ENCODE data around the gene BCAS1.

GRCh38 chr20:53901064-53901463, 169.3 kb downstream of the BCAS1 start:
- TF ChIP-seq CTCF (IDR thresholded peaks at IDR 0.05) (no peak), EZH2 (IDR thresholded peaks at IDR 0.05; ENCODE audit: borderline replicate concordance, insufficient read depth, low read depth, low read length, poor library complexity, severe bottlenecking) (no peak)

All from B cell (primary cell).